Activated CD4-positive, alpha-beta T cell treated with anti-CD3 and anti-CD28 coated beads, Interleukin-2, Interleukin-4, amounts not matched to agents 100 ng/mL and 50 ng/mL, durations not matched to agents 16 hours and 8 hours (primary cell): ENCODE measurements around the gene RPH3AL.
"Not testable (repeated sequence)": the region's sequence is repeated elsewhere in the genome, so short reads cannot be mapped to it uniquely, and the experiment has no call there.

ENCODE experiments used
- DNase-seq: peaks from one replicate; pipeline ENCODE4 v3.0.0-alpha.2; 2020; ENCODE audit warnings: low spot score

RPH3AL gene

GRCh38 chr17:224576-224975 is 128.0 kb downstream of the RPH3AL start:
- not testable (repeated sequence) for DNase-seq

- no peak for DNase-seq
Measured at GRCh38 chr17:223723-224471, 128.7 kb downstream of the RPH3AL start.

- no peak for DNase-seq
Measured at GRCh38 chr17:222172-222571, 130.4 kb downstream of the RPH3AL start.

GRCh38 chr17:219696-220095 is 132.9 kb downstream of the RPH3AL start:
- no peak for DNase-seq

GRCh38 chr17:218432-219110 is 134.0 kb downstream of the RPH3AL start:
- no peak for DNase-seq

GRCh38 chr17:216625-217024 is 136.0 kb downstream of the RPH3AL start:
- DNase-seq, result no peak

- DNase-seq, result not testable (repeated sequence)
Measured at GRCh38 chr17:215563-216478, 136.8 kb downstream of the RPH3AL start.

- no peak for DNase-seq
Measured at GRCh38 chr17:214881-215331, 137.7 kb downstream of the RPH3AL start.

- DNase-seq, result no peak
Measured at GRCh38 chr17:213286-214105, 139.1 kb downstream of the RPH3AL start.

- no peak for DNase-seq
Measured at GRCh38 chr17:210402-210801, 142.2 kb downstream of the RPH3AL start.

GRCh38 chr17:208429-208828 is 144.2 kb downstream of the RPH3AL start:
- no peak for DNase-seq

GRCh38 chr17:207775-208174 is 144.8 kb downstream of the RPH3AL start:
- no peak for DNase-seq

GRCh38 chr17:206941-207560 is 145.6 kb downstream of the RPH3AL start:
- no peak for DNase-seq

GRCh38 chr17:206484-206883 is 146.1 kb downstream of the RPH3AL start:
- not testable (repeated sequence) for DNase-seq

- DNase-seq, result no peak
Measured at GRCh38 chr17:205817-206216, 146.8 kb downstream of the RPH3AL start.

GRCh38 chr17:205148-205669 is 147.4 kb downstream of the RPH3AL start:
- no peak for DNase-seq

- no peak for DNase-seq
Measured at GRCh38 chr17:204427-205147, 148.0 kb downstream of the RPH3AL start.

- DNase-seq, result no peak
Measured at GRCh38 chr17:202501-202951, 150.1 kb downstream of the RPH3AL start.

GRCh38 chr17:201736-202135 is 150.9 kb downstream of the RPH3AL start:
- not testable (repeated sequence) for DNase-seq

- not testable (repeated sequence) for DNase-seq
Measured at GRCh38 chr17:201257-201656, 151.3 kb downstream of the RPH3AL start.
